ENCODE measurements around the gene ANKRD33B.

ANKRD33B gene

GRCh38 chr5:10586008-10586407 lies 22.1 kb downstream of the ANKRD33B start:
- Mint-ChIP-seq H3K4me1 (ENCODE audit: low read depth) (peaks cover 80% of the 10 kb centered on the region), H3K4me3 (no peak overlapping the region), H3K36me3 (ENCODE audit: low read depth) (peaks cover 36% of the 10 kb centered on the region), H3K27me3 (peaks cover 25% of the 10 kb centered on the region), H3K27ac (no peak overlapping the region), H3K9me3 (peaks cover 14% of the 10 kb centered on the region)

GRCh38 chr5:10586555-10586954 lies 22.7 kb downstream of the ANKRD33B start:
- peaks cover 25% of the 10 kb centered on the region for H3K27me3 Mint-ChIP-seq
- peaks cover 36% of the 10 kb centered on the region for H3K36me3 Mint-ChIP-seq (ENCODE audit: low read depth)
- H3K4me1 Mint-ChIP-seq (ENCODE audit: low read depth) = peaks cover 79% of the 10 kb centered on the region
- peaks cover 14% of the 10 kb centered on the region for H3K9me3 Mint-ChIP-seq
- no peak overlapping the region for H3K4me3 Mint-ChIP-seq
- no peak overlapping the region for H3K27ac Mint-ChIP-seq

- H3K36me3 Mint-ChIP-seq (ENCODE audit: low read depth) = peaks cover 35% of the 10 kb centered on the region
- H3K9me3 Mint-ChIP-seq = peaks cover 14% of the 10 kb centered on the region
- peaks cover 25% of the 10 kb centered on the region for H3K27me3 Mint-ChIP-seq
- H3K4me1 Mint-ChIP-seq (ENCODE audit: low read depth) = peaks cover 75% of the 10 kb centered on the region
- H3K4me3 Mint-ChIP-seq = no peak overlapping the region
- H3K27ac Mint-ChIP-seq = no peak overlapping the region
Measured at GRCh38 chr5:10588109-10588775, 24.4 kb downstream of the ANKRD33B start.

GRCh38 chr5:10588779-10589447 lies 25.0 kb downstream of the ANKRD33B start:
- Mint-ChIP-seq H3K27me3 (peaks cover 24% of the 10 kb centered on the region), H3K9me3 (peaks cover 14% of the 10 kb centered on the region), H3K36me3 (ENCODE audit: low read depth) (peaks cover 28% of the 10 kb centered on the region), H3K4me1 (ENCODE audit: low read depth) (peaks cover 75% of the 10 kb centered on the region), H3K27ac (no peak overlapping the region), H3K4me3 (no peak overlapping the region)

GRCh38 chr5:10590226-10590999 lies 26.5 kb downstream of the ANKRD33B start:
- peaks cover 24% of the 10 kb centered on the region for H3K27me3 Mint-ChIP-seq
- H3K4me1 Mint-ChIP-seq (ENCODE audit: low read depth) = peaks cover 72% of the 10 kb centered on the region
- H3K36me3 Mint-ChIP-seq (ENCODE audit: low read depth) = peaks cover 19% of the 10 kb centered on the region
- no peak overlapping the region for H3K4me3 Mint-ChIP-seq
- H3K9me3 Mint-ChIP-seq = peaks cover 14% of the 10 kb centered on the region
- no peak overlapping the region for H3K27ac Mint-ChIP-seq

GRCh38 chr5:10591159-10591558 lies 27.3 kb downstream of the ANKRD33B start:
- H3K36me3 Mint-ChIP-seq (ENCODE audit: low read depth) = peaks cover 22% of the 10 kb centered on the region
- H3K4me1 Mint-ChIP-seq (ENCODE audit: low read depth) = peaks cover 72% of the 10 kb centered on the region
- peaks cover 15% of the 10 kb centered on the region for H3K9me3 Mint-ChIP-seq
- no peak overlapping the region for H3K27ac Mint-ChIP-seq
- no peak overlapping the region for H3K4me3 Mint-ChIP-seq
- H3K27me3 Mint-ChIP-seq = peaks cover 24% of the 10 kb centered on the region

GRCh38 chr5:10591966-10592365 lies 28.1 kb downstream of the ANKRD33B start:
- no peak overlapping the region for H3K4me3 Mint-ChIP-seq
- H3K36me3 Mint-ChIP-seq (ENCODE audit: low read depth) = peaks cover 26% of the 10 kb centered on the region
- H3K27ac Mint-ChIP-seq = no peak overlapping the region
- H3K4me1 Mint-ChIP-seq (ENCODE audit: low read depth) = peaks cover 74% of the 10 kb centered on the region
- H3K27me3 Mint-ChIP-seq = peaks cover 24% of the 10 kb centered on the region
- H3K9me3 Mint-ChIP-seq = peaks cover 20% of the 10 kb centered on the region

GRCh38 chr5:10592601-10593000 lies 28.7 kb downstream of the ANKRD33B start:
- peaks cover 29% of the 10 kb centered on the region for H3K27me3 Mint-ChIP-seq
- peaks cover 32% of the 10 kb centered on the region for H3K36me3 Mint-ChIP-seq (ENCODE audit: low read depth)
- no peak overlapping the region for H3K27ac Mint-ChIP-seq
- H3K4me1 Mint-ChIP-seq (ENCODE audit: low read depth) = peaks cover 78% of the 10 kb centered on the region
- peaks cover 26% of the 10 kb centered on the region for H3K9me3 Mint-ChIP-seq
- H3K4me3 Mint-ChIP-seq = no peak overlapping the region

GRCh38 chr5:10593531-10594181 lies 29.8 kb downstream of the ANKRD33B start:
- Mint-ChIP-seq H3K27ac (no peak overlapping the region), H3K4me3 (no peak overlapping the region), H3K27me3 (peaks cover 20% of the 10 kb centered on the region), H3K4me1 (ENCODE audit: low read depth) (peaks cover 72% of the 10 kb centered on the region), H3K9me3 (peaks cover 16% of the 10 kb centered on the region), H3K36me3 (ENCODE audit: low read depth) (peaks cover 36% of the 10 kb centered on the region)

GRCh38 chr5:10594591-10595210 lies 30.8 kb downstream of the ANKRD33B start:
- peaks cover 19% of the 10 kb centered on the region for H3K9me3 Mint-ChIP-seq
- H3K4me1 Mint-ChIP-seq (ENCODE audit: low read depth) = peaks cover 69% of the 10 kb centered on the region
- peak overlapping the region; percentile 49 for H3K27ac Mint-ChIP-seq
- peaks cover 10% of the 10 kb centered on the region for H3K27me3 Mint-ChIP-seq
- H3K4me3 Mint-ChIP-seq = no peak overlapping the region
- peaks cover 34% of the 10 kb centered on the region for H3K36me3 Mint-ChIP-seq (ENCODE audit: low read depth)

GRCh38 chr5:10595293-10595671 lies 31.4 kb downstream of the ANKRD33B start:
- peak overlapping the region; percentile 78 for H3K27ac Mint-ChIP-seq
- H3K9me3 Mint-ChIP-seq = peaks cover 21% of the 10 kb centered on the region
- H3K4me3 Mint-ChIP-seq = no peak overlapping the region

GRCh38 chr5:10595672-10596309 lies 31.9 kb downstream of the ANKRD33B start:
- H3K27me3 Mint-ChIP-seq = peaks cover 10% of the 10 kb centered on the region
- H3K36me3 Mint-ChIP-seq (ENCODE audit: low read depth) = peaks cover 36% of the 10 kb centered on the region
- peak overlapping the region; percentile 48 for H3K4me3 Mint-ChIP-seq
- peaks cover 75% of the 10 kb centered on the region for H3K4me1 Mint-ChIP-seq (ENCODE audit: low read depth)
- H3K27ac Mint-ChIP-seq = peak overlapping the region; percentile 78
- peaks cover 24% of the 10 kb centered on the region for H3K9me3 Mint-ChIP-seq

More at GRCh38 chr5:10595293-10595671, 31.4 kb downstream of the ANKRD33B start:
- peaks cover 33% of the 10 kb centered on the region for H3K36me3 Mint-ChIP-seq (ENCODE audit: low read depth)
- H3K4me1 Mint-ChIP-seq (ENCODE audit: low read depth) = peaks cover 75% of the 10 kb centered on the region
- H3K27me3 Mint-ChIP-seq = peaks cover 10% of the 10 kb centered on the region

GRCh38 chr5:10596310-10596703 lies 32.4 kb downstream of the ANKRD33B start:
- H3K36me3 Mint-ChIP-seq (ENCODE audit: low read depth) = peaks cover 36% of the 10 kb centered on the region
- peaks cover 75% of the 10 kb centered on the region for H3K4me1 Mint-ChIP-seq (ENCODE audit: low read depth)
- H3K4me3 Mint-ChIP-seq = peak overlapping the region; percentile 48
- H3K27me3 Mint-ChIP-seq = peaks cover 10% of the 10 kb centered on the region
- peak overlapping the region; percentile 78 for H3K27ac Mint-ChIP-seq
- H3K9me3 Mint-ChIP-seq = peaks cover 24% of the 10 kb centered on the region

GRCh38 chr5:10596886-10597451 lies 33.1 kb downstream of the ANKRD33B start:
- Mint-ChIP-seq H3K9me3 (peaks cover 24% of the 10 kb centered on the region), H3K36me3 (ENCODE audit: low read depth) (peaks cover 36% of the 10 kb centered on the region), H3K4me1 (ENCODE audit: low read depth) (peaks cover 78% of the 10 kb centered on the region), H3K27ac (peak overlapping the region; percentile 59), H3K4me3 (no peak overlapping the region), H3K27me3 (peaks cover 10% of the 10 kb centered on the region)
